Breast epithelium (tissue), 4 donors: ENCODE results near the gene PTPRO. TPM values are rescaled to one million over a fixed set of nuclear protein-coding genes. Genes with fewer than 3 reads are reported as not detected.

Source experiments
- DNase-seq, 2 donors: peaks; one replicate each; pipeline ENCODE4 v3.0.0-alpha.2; 2019; ENCODE audit warnings: low spot score in 2 of 2
- H3K27ac ChIP-seq, 2 donors: fragments of 200-600 bp; sonication (generic) in 1 of 2; one replicate each; pipeline ENCODE4 v1.5.1; 2016 to 2019; ENCODE audit warnings: mild to moderate bottlenecking in 1 of 2
- H3K27me3 ChIP-seq, 2 donors: fragments of 200-600 bp; sonication (generic) in 1 of 2; one replicate each; pipeline versions ENCODE4 v1.5.1 to v1.6.0; 2017 to 2019; ENCODE audit warnings: control low read depth in 1 of 2, mild to moderate bottlenecking in 1 of 2
- H3K36me3 ChIP-seq: fragments of 200-600 bp; one replicate; pipeline ENCODE4 v1.5.1; 2019
- H3K4me1 ChIP-seq, 2 donors: fragments of 200-600 bp; sonication (generic); one replicate each; pipeline ENCODE4 v1.5.1; 2016 to 2019; ENCODE audit warnings: control low read depth in 1 of 2
- H3K4me3 ChIP-seq, 3 donors: fragments of 200-600 bp; sonication (generic); 1 replicate in 2 of 3; 2 replicates in 1 of 3; pipeline ENCODE4 v1.5.1; 2016 to 2019; ENCODE audit warnings: mild to moderate bottlenecking in 3 of 3, moderate library complexity in 2 of 3
- H3K9me3 ChIP-seq, 2 donors: fragments of 200-600 bp; sonication (generic) in 1 of 2; one replicate each; pipeline ENCODE4 v1.5.1; 2016 to 2019; ENCODE audit warnings: control low read depth in 1 of 2
- CTCF ChIP-seq, 3 donors: fragments of 450-650 bp; IDR thresholded peaks; one replicate each; pipeline ENCODE4 v1.5.1; 2016 to 2017; ENCODE audit warnings: antibody characterized with exemption in 3 of 3, mild to moderate bottlenecking in 3 of 3, moderate library complexity in 3 of 3
- POLR2A ChIP-seq: fragments of 450-650 bp; IDR thresholded peaks from one replicate; pipeline ENCODE4 v1.6.1; 2016; ENCODE audit warnings: antibody characterized with exemption, mild to moderate bottlenecking, moderate library complexity
- POLR2AphosphoS5 ChIP-seq, 3 donors: sonication (generic); formaldehyde crosslinking; IDR thresholded peaks; one replicate each; pipeline ENCODE4 v1.6.1; 2017; ENCODE audit warnings: antibody characterized with exemption in 3 of 3
- intact Hi-C: fragments of 100-400 bp; cut with DNase I; formaldehyde crosslinking; loops from one replicate; pipeline ENCODE4 v1.15.1; 2023; ENCODE audit warnings: low total_unique reads
- total RNA-seq, 3 donors: library from RNA; depleted of rRNA; stranded (reverse); fragments of >200 nt; gene quantifications; one replicate each; pipeline ENCODE4 v1.1.0, GENCODE V29; 2016

The PTPRO gene
- total RNA-seq, 3 donors from 2014 or later: 1.3 to 5.3 (median 2.5) TPM

GRCh38 chr12:15561396-15561795, 239.1 kb downstream of the PTPRO start:
- no peaks in the 10 kb centered on the region for H3K27me3 ChIP-seq
- TF ChIP-seq CTCF (IDR thresholded peaks at IDR 0.05): no peak
- TF ChIP-seq POLR2A: no peak
- no peak for TF ChIP-seq POLR2AphosphoS5 (IDR thresholded peaks at IDR 0.05)
- H3K27ac ChIP-seq: no peak overlapping the region
- H3K36me3 ChIP-seq: no peaks in the 10 kb centered on the region
- H3K4me1 ChIP-seq: no peaks in the 10 kb centered on the region
- H3K4me3 ChIP-seq: no peak overlapping the region
- H3K9me3 ChIP-seq: no peaks in the 10 kb centered on the region
- intact Hi-C loops: no loop called here
- DNase-seq: no peak

GRCh38 chr12:15562263-15562662, 240.0 kb downstream of the PTPRO start:
- Histone ChIP-seq H3K4me3 (no peak overlapping the region), H3K9me3 (no peaks in the 10 kb centered on the region), H3K36me3 (no peaks in the 10 kb centered on the region), H3K27ac (peak overlapping the region in 1 of 2 donors; percentile 35), H3K27me3 (no peaks in the 10 kb centered on the region), H3K4me1 (no peaks in the 10 kb centered on the region)
- TF ChIP-seq POLR2AphosphoS5 (IDR thresholded peaks at IDR 0.05) (no peak), CTCF (IDR thresholded peaks at IDR 0.05) (no peak), POLR2A (no peak)
- intact Hi-C loops: no loop called here
- no peak for DNase-seq

GRCh38 chr12:15563663-15564062, 241.4 kb downstream of the PTPRO start:
- no peaks in the 10 kb centered on the region for H3K27me3 ChIP-seq
- intact Hi-C loops: no loop called here
- H3K9me3 ChIP-seq: no peaks in the 10 kb centered on the region
- H3K36me3 ChIP-seq: no peaks in the 10 kb centered on the region
- no peak for DNase-seq
- no peaks in the 10 kb centered on the region for H3K4me1 ChIP-seq
- peak overlapping the region; percentile 39 to 57 for H3K27ac ChIP-seq
- H3K4me3 ChIP-seq: peak overlapping the region in 2 of 3 donors; percentile 20 to 49
- TF ChIP-seq POLR2AphosphoS5 (IDR thresholded peaks at IDR 0.05) (no peak), POLR2A (no peak), CTCF (IDR thresholded peaks at IDR 0.05) (no peak)

- no peak for TF ChIP-seq POLR2A
- Histone ChIP-seq H3K36me3 (no peaks in the 10 kb centered on the region), H3K27me3 (no peaks in the 10 kb centered on the region), H3K4me3 (no peak overlapping the region), H3K4me1 (no peaks in the 10 kb centered on the region), H3K9me3 (no peaks in the 10 kb centered on the region), H3K27ac (no peak overlapping the region)
- intact Hi-C loops: no loop called here
- DNase-seq: no peak
Observed at GRCh38 chr12:15574353-15574752, 252.0 kb downstream of the PTPRO start.

GRCh38 chr12:15575671-15576541, 253.6 kb downstream of the PTPRO start:
- TF ChIP-seq POLR2AphosphoS5 (IDR thresholded peaks at IDR 0.05) (no peak), CTCF (IDR thresholded peaks at IDR 0.05) (no peak), POLR2A (no peak)
- Histone ChIP-seq H3K36me3 (no peaks in the 10 kb centered on the region), H3K4me3 (no peak overlapping the region), H3K9me3 (no peaks in the 10 kb centered on the region), H3K27me3 (no peaks in the 10 kb centered on the region), H3K4me1 (no peaks in the 10 kb centered on the region), H3K27ac (no peak overlapping the region)
- DNase-seq: no peak
- intact Hi-C loops: no loop called here
